ENCODE data around the gene PTPRR.

PTPRR gene

GRCh38 chr12:70660620-70661219 is 259.8 kb downstream of the PTPRR start:
- ChIA-PET POLR2A (no interaction called here), CTCF (no interaction called here)
- TF ChIP-seq PKNOX1 (IDR thresholded peaks at IDR 0.05) (no peak), FOXK2 (IDR thresholded peaks at IDR 0.05) (no peak), L3MBTL2 (conservative IDR thresholded peaks at IDR 0.05) (no peak), ELF4 (IDR thresholded peaks at IDR 0.05) (no peak), SUZ12 (IDR thresholded peaks at IDR 0.05) (no peak), FOXA1 (IDR thresholded peaks at IDR 0.05) (no peak)
- no peak for DNase-seq (ENCODE audit: extremely low spot score)

GRCh38 chr12:70660002-70660604 is 260.4 kb downstream of the PTPRR start:
- POLR2A ChIA-PET: no interaction called here
- TF ChIP-seq NFRKB (IDR thresholded peaks at IDR 0.05): no peak
- no peak for TF ChIP-seq TARDBP (IDR thresholded peaks at IDR 0.05)
- TF ChIP-seq L3MBTL2 (conservative IDR thresholded peaks at IDR 0.05): no peak
- CTCF ChIA-PET: no interaction called here
- no peak for DNase-seq (ENCODE audit: extremely low spot score)

GRCh38 chr12:70659077-70659606 is 261.4 kb downstream of the PTPRR start:
- ChIA-PET CTCF (no interaction called here), POLR2A (no interaction called here)
- TF ChIP-seq FOXA1 (IDR thresholded peaks at IDR 0.05) (no peak), CTBP1 (IDR thresholded peaks at IDR 0.05; ENCODE audit: borderline replicate concordance) (no peak), NFRKB (IDR thresholded peaks at IDR 0.05) (no peak), HDGF (IDR thresholded peaks at IDR 0.05; ENCODE audit: borderline replicate concordance) (no peak), L3MBTL2 (conservative IDR thresholded peaks at IDR 0.05) (no peak), FOXM1 (IDR thresholded peaks at IDR 0.05; ENCODE audit: borderline replicate concordance) (no peak), ZNF384 (IDR thresholded peaks at IDR 0.05) (no peak), PKNOX1 (IDR thresholded peaks at IDR 0.05) (no peak), ARNT (IDR thresholded peaks at IDR 0.05) (no peak), SUZ12 (IDR thresholded peaks at IDR 0.05) (no peak), FOXK2 (IDR thresholded peaks at IDR 0.05) (no peak), ELF4 (IDR thresholded peaks at IDR 0.05) (no peak), LEF1 (IDR thresholded peaks at IDR 0.05; ENCODE audit: borderline replicate concordance) (no peak), BHLHE40 (IDR thresholded peaks at IDR 0.05; ENCODE audit: borderline replicate concordance) (no peak)
- no peak for DNase-seq (ENCODE audit: extremely low spot score)

GRCh38 chr12:70657616-70658286 is 262.8 kb downstream of the PTPRR start:
- ChIA-PET POLR2A (no interaction called here), CTCF (interaction anchor here (0.7 kb wide), 1 partner anchor 100 kb away, joined by 5 read pairs; no protein-coding TSS in a partner anchor)
- no peak for DNase-seq (ENCODE audit: extremely low spot score)
- TF ChIP-seq L3MBTL2 (conservative IDR thresholded peaks at IDR 0.05) (no peak), NFRKB (IDR thresholded peaks at IDR 0.05) (no peak), SP1 (IDR thresholded peaks at IDR 0.05) (no peak), CTBP1 (IDR thresholded peaks at IDR 0.05; ENCODE audit: borderline replicate concordance) (no peak), HDGF (IDR thresholded peaks at IDR 0.05; ENCODE audit: borderline replicate concordance) (no peak), PKNOX1 (IDR thresholded peaks at IDR 0.05) (no peak), FOXK2 (IDR thresholded peaks at IDR 0.05) (no peak), FOXM1 (IDR thresholded peaks at IDR 0.05; ENCODE audit: borderline replicate concordance) (no peak), SUZ12 (IDR thresholded peaks at IDR 0.05) (no peak), ARNT (IDR thresholded peaks at IDR 0.05) (no peak), LEF1 (IDR thresholded peaks at IDR 0.05; ENCODE audit: borderline replicate concordance) (no peak), TARDBP (IDR thresholded peaks at IDR 0.05) (no peak)

- ChIA-PET POLR2A (no interaction called here), CTCF (no interaction called here)
- DNase-seq (ENCODE audit: extremely low spot score): no peak
- TF ChIP-seq PKNOX1 (IDR thresholded peaks at IDR 0.05) (no peak), HDGF (IDR thresholded peaks at IDR 0.05; ENCODE audit: borderline replicate concordance) (no peak), FOXM1 (IDR thresholded peaks at IDR 0.05; ENCODE audit: borderline replicate concordance) (no peak), TARDBP (IDR thresholded peaks at IDR 0.05) (no peak), NFRKB (IDR thresholded peaks at IDR 0.05) (no peak), CTBP1 (IDR thresholded peaks at IDR 0.05; ENCODE audit: borderline replicate concordance) (no peak), ZNF384 (IDR thresholded peaks at IDR 0.05) (no peak), L3MBTL2 (conservative IDR thresholded peaks at IDR 0.05) (no peak), LEF1 (IDR thresholded peaks at IDR 0.05; ENCODE audit: borderline replicate concordance) (no peak), ARNT (IDR thresholded peaks at IDR 0.05) (no peak), SP1 (IDR thresholded peaks at IDR 0.05) (no peak), ELF4 (IDR thresholded peaks at IDR 0.05) (no peak)
Observed at GRCh38 chr12:70652451-70652850, 268.1 kb downstream of the PTPRR start.

All from HEK293T (cell line).